Activated T-cell treated with anti-CD3 and anti-CD28 coated beads for 4 hours (primary cell): Measurements from ENCODE around the gene FBXO27.

Experiments used
- DNase-seq: peaks from one replicate; pipeline ENCODE4 v3.0.0-alpha.2; 2020

The FBXO27 gene

DNA sequence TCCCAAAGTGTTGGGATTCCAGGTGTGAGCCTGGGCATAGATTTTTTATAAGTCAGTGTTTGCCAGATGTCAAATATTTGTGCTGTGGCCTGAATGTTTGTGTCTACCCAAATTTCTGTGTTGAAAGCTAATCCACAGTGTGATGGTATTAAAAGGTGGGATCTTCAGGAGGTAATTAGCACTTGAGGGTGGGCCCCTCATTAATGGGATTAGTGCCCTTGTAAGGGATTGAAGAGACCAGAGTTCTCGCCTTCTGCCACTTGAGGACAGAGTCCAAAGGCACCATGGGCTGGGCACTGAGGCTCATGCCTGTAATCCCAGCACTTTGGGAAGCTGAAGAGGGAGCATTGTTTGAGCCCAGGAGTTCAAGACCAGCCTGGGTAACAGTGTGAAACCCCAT lies 47.1 kb downstream of the FBXO27 start:
- DNase-seq = no peak

DNA sequence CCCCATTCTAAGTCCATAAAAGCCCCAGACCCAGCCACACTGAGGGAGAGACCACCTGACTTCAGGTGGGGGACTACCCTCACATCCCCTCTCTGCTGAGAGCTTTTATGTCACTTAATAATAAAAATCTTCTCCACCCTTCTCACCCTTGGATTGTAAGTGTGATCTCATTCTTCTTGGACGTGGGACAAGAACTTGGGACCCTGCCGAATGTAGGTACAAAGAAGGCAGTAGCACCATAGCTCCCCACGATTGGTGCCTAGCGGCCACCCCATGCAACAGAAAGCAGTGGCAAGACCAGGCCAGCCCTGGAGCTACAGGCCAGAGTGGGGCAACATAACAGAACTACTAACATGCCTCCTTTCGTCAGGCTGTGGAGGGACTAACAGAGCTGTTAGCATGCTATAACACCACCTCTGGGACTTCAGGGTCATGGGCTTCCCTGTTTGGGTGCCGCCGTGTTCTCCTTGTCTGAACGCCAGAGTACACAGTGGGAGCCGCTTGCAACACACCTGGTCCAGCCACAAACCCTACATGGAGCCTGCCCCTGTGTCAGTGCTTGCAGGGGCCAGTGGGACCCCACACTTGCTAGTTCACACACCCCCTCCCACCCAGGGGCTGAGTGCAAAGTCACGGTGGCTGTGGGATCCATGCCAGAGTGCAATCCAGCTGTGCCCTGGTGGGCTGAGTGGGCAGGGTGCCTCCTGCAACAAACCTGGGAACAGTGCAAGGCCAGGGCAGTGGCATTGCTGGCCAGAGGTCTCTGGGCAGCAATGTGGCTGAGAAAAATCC lies 51.6 kb downstream of the FBXO27 start:
- no peak for DNase-seq

DNA sequence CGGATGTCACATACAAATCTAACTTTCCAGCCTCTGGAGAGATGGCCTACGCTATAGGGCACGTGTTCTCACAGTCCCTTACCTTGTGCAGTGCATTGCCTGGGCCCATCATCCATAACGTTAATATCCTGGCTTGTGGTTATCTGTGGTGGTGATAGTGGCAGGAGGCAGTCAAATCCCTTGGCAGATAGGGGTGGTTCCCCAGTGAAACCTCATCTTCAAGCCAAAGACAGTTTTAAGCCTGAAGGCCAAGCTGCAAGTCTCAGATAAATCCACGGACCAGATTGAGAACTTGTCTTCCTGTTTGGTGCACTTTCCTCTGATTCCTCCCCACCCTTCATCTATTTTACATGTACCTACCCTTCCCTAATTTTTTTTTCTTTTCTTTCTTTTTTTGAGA lies 52.5 kb downstream of the FBXO27 start:
- no peak for DNase-seq

DNA sequence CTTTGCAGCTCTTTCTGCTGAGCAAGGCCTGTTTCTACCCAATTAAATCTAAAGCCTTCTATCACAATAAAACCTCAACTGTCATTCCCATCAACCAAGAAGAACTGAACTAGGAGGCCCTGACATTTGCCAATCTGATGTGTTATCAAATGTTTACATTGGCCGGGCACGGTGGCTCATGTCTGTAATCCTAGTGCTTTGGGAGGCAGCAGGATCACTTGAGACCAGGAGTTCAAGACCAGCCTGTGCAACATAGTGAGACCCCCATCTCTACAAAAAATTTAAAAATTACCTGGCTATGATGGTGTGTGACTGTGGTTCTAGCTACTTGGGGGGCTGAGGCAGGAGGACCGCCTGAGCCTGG lies 54.0 kb downstream of the FBXO27 start:
- DNase-seq = no peak

DNA sequence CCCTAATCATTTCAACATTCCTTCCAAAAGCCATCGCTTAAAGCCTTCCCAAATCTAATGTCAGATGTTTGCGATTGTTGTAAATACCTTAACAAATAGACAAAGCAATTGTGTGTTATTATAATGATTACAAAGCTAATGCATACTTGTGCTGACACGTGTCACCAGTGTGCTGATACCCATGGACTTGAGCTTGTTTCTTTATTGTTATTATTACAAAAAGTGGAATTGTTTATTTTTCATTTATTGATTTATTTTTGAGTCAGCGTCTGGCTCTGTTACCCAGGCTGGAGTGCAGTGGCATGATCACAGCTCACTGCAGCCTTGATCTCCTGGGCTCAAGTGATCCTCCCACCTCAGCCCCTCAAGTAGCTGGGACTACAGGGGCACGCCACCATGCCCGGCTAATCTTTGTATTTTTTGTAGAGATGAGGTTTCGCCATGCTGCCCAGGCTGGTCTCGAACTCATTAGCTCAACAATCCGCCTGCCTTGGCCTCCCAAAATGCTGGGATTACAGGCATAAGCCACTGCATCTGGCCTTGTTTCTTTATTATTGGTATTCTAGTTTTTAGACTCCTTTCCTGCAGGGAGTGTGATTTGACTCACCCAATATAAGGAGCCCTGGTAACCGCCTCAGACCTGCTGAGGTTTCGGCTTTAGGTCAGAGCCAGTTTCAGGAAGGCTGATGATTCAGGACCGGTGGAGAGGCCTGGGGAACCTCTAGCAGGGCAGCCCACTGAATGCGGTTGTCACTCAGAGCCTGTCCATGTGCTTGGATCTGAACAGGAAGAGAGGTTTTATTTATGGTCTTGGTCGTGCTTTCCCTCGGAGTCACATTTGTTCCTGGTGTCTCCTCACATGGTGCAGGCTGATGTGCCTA lies 54.7 kb downstream of the FBXO27 start:
- no peak for DNase-seq

DNA sequence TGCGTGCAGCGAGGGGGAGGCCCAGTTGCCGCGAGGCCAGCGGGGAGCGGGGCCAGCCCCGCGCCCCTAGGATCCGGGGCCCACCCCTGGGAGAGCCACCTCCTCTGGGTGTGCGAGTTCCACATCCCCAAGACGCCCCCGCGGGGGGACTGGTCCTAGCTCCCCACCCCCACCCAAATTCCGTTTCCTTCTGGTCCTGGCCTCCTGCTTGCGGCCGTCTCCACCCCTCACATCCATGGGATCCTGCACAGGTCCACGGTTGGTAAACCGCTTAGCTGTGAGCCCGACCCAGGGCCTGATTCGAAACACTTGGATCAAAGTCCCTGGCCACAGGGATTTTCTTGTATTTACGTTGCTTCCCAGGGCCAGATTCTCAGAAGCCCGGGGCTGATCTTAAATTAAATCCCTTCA lies 56.5 kb downstream of the FBXO27 start:
- DNase-seq = no peak

DNA sequence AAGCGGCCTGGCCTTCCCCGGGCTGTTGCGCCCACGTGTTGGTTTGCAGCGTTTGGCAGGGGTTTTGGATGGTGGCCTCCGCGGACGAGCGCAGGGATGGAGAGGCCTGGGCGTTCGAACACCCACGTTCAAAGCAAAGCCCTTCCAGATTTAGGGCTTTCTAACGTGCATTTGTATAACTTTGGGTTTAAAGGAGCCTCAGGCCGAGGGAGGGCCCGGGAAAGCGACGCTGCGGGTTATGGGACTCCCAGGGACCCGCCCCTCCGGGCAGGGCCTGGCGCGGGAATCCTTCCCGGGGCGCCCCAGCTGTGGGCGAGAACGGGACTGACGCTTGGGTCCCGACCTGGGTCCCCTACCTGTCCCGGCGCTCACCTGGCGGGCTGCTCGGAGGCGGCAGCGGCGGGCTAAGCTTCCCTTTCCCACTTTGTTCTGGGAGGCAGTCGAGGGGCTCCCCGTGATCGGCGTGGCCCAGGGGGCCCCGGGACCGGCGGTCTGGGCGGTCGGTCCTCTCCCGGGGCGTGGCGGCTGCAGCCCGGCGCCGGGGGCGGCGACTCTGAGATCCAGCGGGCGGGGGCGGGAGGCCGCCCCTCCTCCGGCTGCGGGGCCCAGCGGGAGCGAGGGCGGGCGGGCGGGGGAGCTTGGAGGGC lies 57.0 kb downstream of the FBXO27 start, which contains the start of gene FBXO17:
FBXO17 (minus strand) TSS at position 529 of the 647 bp plus-strand sequence. CDS start 25,423 bp downstream, outside the sequence.
- no peak for DNase-seq

DNA sequence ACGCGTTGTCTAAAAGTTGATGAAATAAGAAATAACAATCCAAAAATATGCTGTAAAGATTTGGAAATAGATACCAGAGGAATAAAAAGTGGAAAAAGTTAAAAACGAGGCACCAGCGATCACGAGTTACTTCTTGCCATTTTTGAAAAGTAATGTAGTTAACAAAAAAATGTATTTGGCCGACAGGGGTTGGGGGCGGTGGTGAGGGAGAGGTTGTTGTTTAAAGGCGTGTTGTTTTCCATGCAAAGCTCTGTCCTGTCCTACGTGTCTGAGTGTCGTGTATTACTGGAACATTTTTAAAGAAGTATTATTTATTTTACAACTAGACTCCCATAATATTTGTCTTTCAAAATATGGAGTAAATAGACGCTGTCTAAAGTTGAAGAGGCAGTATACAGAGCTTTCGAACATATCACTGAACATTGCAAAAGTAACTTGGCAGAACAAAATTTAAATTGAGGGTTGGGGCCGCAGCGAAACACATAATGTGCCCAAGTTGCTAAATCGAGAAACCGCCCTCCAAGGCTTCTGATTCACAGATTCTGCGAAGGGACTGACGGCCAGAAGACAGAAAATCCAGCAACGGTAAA lies 57.6 kb downstream of the FBXO27 start:
- DNase-seq = no peak
